Tibial nerve (tissue), 4 donors: ENCODE results near the gene TGM2. TPM values are rescaled to one million over a fixed set of nuclear protein-coding genes. Genes with fewer than 3 reads are reported as not detected.
A peak's percentile ranks its signal among the peaks of the same experiment; 100 is the strongest.

Experiments used
- DNase-seq, 2 donors: peaks; one replicate each; pipeline ENCODE4 v3.0.0-alpha.2; 2019; ENCODE audit warnings: low spot score in 2 of 2
- H3K27ac ChIP-seq, 4 donors: fragments of 200-600 bp; sonication (generic) in 3 of 4; one replicate each; pipeline ENCODE4 v1.5.1; 2017 to 2019; ENCODE audit warnings: mild to moderate bottlenecking in 1 of 4
- H3K27me3 ChIP-seq, 2 donors: fragments of 200-600 bp; sonication (generic) in 1 of 2; one replicate each; pipeline versions ENCODE4 v1.5.1 to v1.6.0; 2017 to 2019
- H3K36me3 ChIP-seq, 3 donors: fragments of 200-600 bp; sonication (generic); one replicate each; pipeline ENCODE4 v1.5.1; 2018 to 2019
- H3K4me1 ChIP-seq, 4 donors: fragments of 200-600 bp; sonication (generic) in 3 of 4; one replicate each; pipeline ENCODE4 v1.5.1; 2017 to 2019
- H3K4me3 ChIP-seq, 4 donors: fragments of 200-600 bp; sonication (generic) in 3 of 4; one replicate each; pipeline ENCODE4 v1.5.1; 2017 to 2019; ENCODE audit warnings: mild to moderate bottlenecking in 1 of 4, moderate library complexity in 1 of 4
- H3K9me3 ChIP-seq, 4 donors: fragments of 200-600 bp; sonication (generic) in 3 of 4; one replicate each; pipeline ENCODE4 v1.5.1; 2017 to 2019
- CTCF ChIP-seq, 5 experiments: fragments of 200-600 bp in 3 of 5; fragments of 450-650 bp in 2 of 5; sonication (generic) in 3 of 5; IDR thresholded peaks; one replicate each; pipeline ENCODE4 v1.5.1; 2016 to 2019; ENCODE audit warnings: antibody characterized with exemption in 5 of 5, mild to moderate bottlenecking in 3 of 5, moderate library complexity in 2 of 5
- EP300 ChIP-seq, 2 donors: sonication (generic); formaldehyde crosslinking; IDR thresholded peaks; one replicate each; pipeline ENCODE4 v1.6.1; 2017; ENCODE audit warnings: antibody characterized with exemption in 2 of 2, mild to moderate bottlenecking in 1 of 2
- POLR2A ChIP-seq, 2 donors: fragments of 450-650 bp; IDR thresholded peaks; one replicate each; pipeline ENCODE4 v1.6.1; 2017; ENCODE audit warnings: antibody characterized with exemption in 2 of 2, mild to moderate bottlenecking in 2 of 2, moderate library complexity in 2 of 2
- WGBS, 2 donors: methylation state at CpG; one replicate each; pipeline ENCODE4 v1.1.5; 2018; 5-methylcytosine and 5-hydroxymethylcytosine counted together
- total RNA-seq, 4 donors: library from RNA; depleted of rRNA; stranded (reverse); fragments of >200 nt; gene quantifications; one replicate each; pipeline ENCODE4 v1.1.0, GENCODE V29; 2016

TGM2 gene
- total RNA-seq, 4 donors from 2014 or later: 17.0 to 87.6 (median 55.8) TPM

- no peaks in the 10 kb centered on the region for H3K36me3 ChIP-seq
- DNase-seq: no peak
- no peaks in the 10 kb centered on the region for H3K27me3 ChIP-seq
- no peaks in the 10 kb centered on the region for H3K9me3 ChIP-seq
- H3K4me3 ChIP-seq: no peak overlapping the region
- WGBS, 2 donors: 69 to 73% methylated on average over 9 of the region's 9 CpGs
- peaks cover 0 to 27% (median 18%) of the 10 kb centered on the region in 4 donors for H3K4me1 ChIP-seq
- peak overlapping the region in 3 of 4 donors; percentile 60 to 71 (median 62) for H3K27ac ChIP-seq
- no peak for TF ChIP-seq POLR2A (IDR thresholded peaks at IDR 0.05)
- no peak for TF ChIP-seq EP300 (IDR thresholded peaks at IDR 0.05)
Measured at GRCh38 chr20:38144974-38145728, 19.9 kb downstream of the TGM2 start.

GRCh38 chr20:38144598-38144973, 20.5 kb downstream of the TGM2 start:
- DNase-seq: no peak
- Histone ChIP-seq H3K27ac (peak overlapping the region in 3 of 4 donors; percentile 60 to 71 (median 62)), H3K4me1 (peaks cover 0 to 27% (median 18%) of the 10 kb centered on the region in 4 donors), H3K4me3 (no peak overlapping the region), H3K9me3 (no peaks in the 10 kb centered on the region), H3K36me3 (no peaks in the 10 kb centered on the region), H3K27me3 (no peaks in the 10 kb centered on the region)
- 39 to 48% methylated on average over 5 of the region's 5 CpGs for WGBS, 2 donors
- no peak for TF ChIP-seq CTCF (IDR thresholded peaks at IDR 0.05)
- no peak for TF ChIP-seq POLR2A (IDR thresholded peaks at IDR 0.05)
- no peak for TF ChIP-seq EP300 (IDR thresholded peaks at IDR 0.05)

GRCh38 chr20:38143646-38144554, 21.2 kb downstream of the TGM2 start:
- peak overlapping the region in 3 of 4 donors; percentile 60 to 71 (median 62) for H3K27ac ChIP-seq
- peaks cover 0 to 27% (median 18%) of the 10 kb centered on the region in 4 donors for H3K4me1 ChIP-seq
- no peaks in the 10 kb centered on the region for H3K27me3 ChIP-seq
- DNase-seq: no peak
- H3K9me3 ChIP-seq: no peaks in the 10 kb centered on the region
- WGBS, 2 donors: 40 to 51% methylated on average over 10 to 11 of the region's 16 CpGs
- H3K36me3 ChIP-seq: no peaks in the 10 kb centered on the region
- TF ChIP-seq POLR2A (IDR thresholded peaks at IDR 0.05) (no peak), CTCF (IDR thresholded peaks at IDR 0.05) (no peak), EP300 (IDR thresholded peaks at IDR 0.05) (no peak)
- H3K4me3 ChIP-seq: no peak overlapping the region

GRCh38 chr20:38143238-38143645, 21.8 kb downstream of the TGM2 start:
- H3K4me1 ChIP-seq: peaks cover 0 to 27% (median 18%) of the 10 kb centered on the region in 4 donors
- no peak for DNase-seq
- H3K9me3 ChIP-seq: no peaks in the 10 kb centered on the region
- TF ChIP-seq EP300 (IDR thresholded peaks at IDR 0.05) (no peak), POLR2A (IDR thresholded peaks at IDR 0.05) (no peak), CTCF (IDR thresholded peaks at IDR 0.05) (no peak)
- no peak overlapping the region for H3K4me3 ChIP-seq
- no peaks in the 10 kb centered on the region for H3K36me3 ChIP-seq
- H3K27ac ChIP-seq: no peak overlapping the region
- 75 to 81% methylated on average over 10 of the region's 10 CpGs for WGBS, 2 donors
- H3K27me3 ChIP-seq: no peaks in the 10 kb centered on the region

GRCh38 chr20:38141889-38142494, 23.1 kb downstream of the TGM2 start:
- Histone ChIP-seq H3K9me3 (no peaks in the 10 kb centered on the region), H3K27me3 (no peaks in the 10 kb centered on the region), H3K36me3 (no peaks in the 10 kb centered on the region), H3K27ac (no peak overlapping the region), H3K4me1 (peaks cover 0 to 27% (median 18%) of the 10 kb centered on the region in 4 donors), H3K4me3 (no peak overlapping the region)
- TF ChIP-seq CTCF (IDR thresholded peaks at IDR 0.05) (no peak), POLR2A (IDR thresholded peaks at IDR 0.05) (no peak), EP300 (IDR thresholded peaks at IDR 0.05) (no peak)
- no peak for DNase-seq
- 96 to 98% methylated on average over 16 of the region's 16 CpGs for whole genome bisulfite sequencing, 2 donors
